ENCODE data around the gene COL17A1. TPM values are rescaled to one million over a fixed set of nuclear protein-coding genes. Genes with fewer than 3 reads are reported as not detected.

The COL17A1 gene
- total and polyA plus RNA-seq, 2 experiments from 2014 or later, result 1.1 to 1.3 TPM

DNA sequence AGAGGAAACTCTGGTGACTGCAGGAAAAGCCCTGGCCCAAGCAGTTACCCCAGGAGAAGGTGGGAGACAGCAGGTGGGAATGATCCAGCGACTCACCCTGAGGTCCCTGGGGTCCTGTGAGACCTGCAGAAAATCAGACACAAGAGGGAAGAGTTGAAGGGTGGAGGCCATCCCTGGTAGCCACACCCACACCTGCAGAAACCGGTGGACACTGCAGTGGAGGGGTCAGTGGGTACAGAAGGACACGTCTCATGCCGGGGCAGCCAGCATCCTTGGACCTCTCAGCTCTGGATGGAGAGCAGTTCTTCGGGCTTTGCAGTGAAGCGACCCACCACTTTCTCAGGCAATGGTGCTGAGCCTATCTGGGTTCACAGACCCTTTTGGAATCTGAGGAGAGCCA lies 39.0 kb downstream of the COL17A1 start:
- TF ChIP-seq ETS1 (IDR thresholded peaks at IDR 0.05), result no peak
- TF ChIP-seq EZH2phosphoT487 (IDR thresholded peaks at IDR 0.05; ENCODE audit: unreplicated experiment), result no peak
- TF ChIP-seq CREB1 (CRISPR knock-in tag; IDR thresholded peaks at IDR 0.05; ENCODE audit: low read depth), result no peak
- no peak for TF ChIP-seq ZNF114 (CRISPR knock-in tag; IDR thresholded peaks at IDR 0.05)
- no peak for TF ChIP-seq CTCF (conservative IDR thresholded peaks at IDR 0.05; ENCODE audit: low read depth in 2 of 2)
- TF ChIP-seq ZNF331 (CRISPR knock-in tag; IDR thresholded peaks at IDR 0.05; ENCODE audit: low read depth), result no peak
- no peak for TF ChIP-seq ZNF462 (CRISPR knock-in tag; IDR thresholded peaks at IDR 0.05)
- no peak for TF ChIP-seq NANOG (IDR thresholded peaks at IDR 0.05; ENCODE audit: borderline replicate concordance)
- TF ChIP-seq REST (IDR thresholded peaks at IDR 0.05; ENCODE audit: unreplicated experiment), result no peak
- TF ChIP-seq STAT1 (IDR thresholded peaks at IDR 0.05; ENCODE audit: unreplicated experiment), result no peak
- TF ChIP-seq JUNB (IDR thresholded peaks at IDR 0.05; ENCODE audit: unreplicated experiment), result no peak
- TF ChIP-seq POLR2AphosphoS5 (IDR thresholded peaks at IDR 0.05; ENCODE audit: low read depth), result no peak
- no peak for TF ChIP-seq EZH2 (IDR thresholded peaks at IDR 0.05; ENCODE audit: low read depth, unreplicated experiment)
- H3K4me3 Mint-ChIP-seq, result no peak overlapping the region

More for the DNA sequence above, 39.0 kb downstream of the COL17A1 start:
- Histone ChIP-seq H3F3A (replicated peaks; ENCODE audit: low read depth) (no peaks in the 10 kb centered on the region), H4K20me1 (replicated peaks; ENCODE audit: insufficient read depth) (no peaks in the 10 kb centered on the region), H3K4me3 (no peak overlapping the region), H3K27me3 (ENCODE audit: insufficient read depth) (no peaks in the 10 kb centered on the region), H3K36me3 (ENCODE audit: insufficient read depth) (no peaks in the 10 kb centered on the region), H3K27ac (ENCODE audit: low read depth) (no peak overlapping the region), H2AFZ (peak overlapping the region; percentile 28; the same call in 1 of the 2 replicates), H3K4me1 (ENCODE audit: insufficient read depth) (no peaks in the 10 kb centered on the region; the same call in 1 of the 2 replicates), H3K4me2 (no peak overlapping the region), H3K9me2 (ENCODE audit: insufficient read depth) (no peaks in the 10 kb centered on the region), H3K79me2 (replicated peaks; ENCODE audit: insufficient read depth) (no peaks in the 10 kb centered on the region)
- Mint-ChIP-seq H3K4me1 (peaks cover 8% of the 10 kb centered on the region; the same call in 1 of the 3 replicates), H3K36me3 (ENCODE audit: low read depth) (no peaks in the 10 kb centered on the region), H3K27me3 (ENCODE audit: insufficient read depth, low read depth, poor library complexity) (peaks cover 11% of the 10 kb centered on the region), H3K9me3 (no peaks in the 10 kb centered on the region; the same call in 2 of the 3 replicates), H3K27ac (no peak overlapping the region)
- no peak for DNase-seq (ENCODE audit: low spot score)
- no peak for ATAC-seq
